ACC112 (cell line): Measurements from ENCODE around the gene PAK4.

Experiments
- H2AFZ ChIP-seq: fragments of 200-600 bp; sonication (generic); one replicate; pipeline ENCODE4 v1.6.0; 2017; ENCODE audit warnings: antibody characterized with exemption, low read length; ENCODE audit not compliant: unreplicated experiment
- H3K27ac ChIP-seq: fragments of 200-600 bp; sonication (generic); 2 replicates; pipeline ENCODE4 v1.5.1; 2014; ENCODE audit warnings: low read depth, mild to moderate bottlenecking, antibody characterized with exemption, low read length, moderate library complexity
- H3K27me3 ChIP-seq: fragments of 200-600 bp; sonication (generic); 2 replicates; pipeline ENCODE4 v1.6.1; 2014; ENCODE audit warnings: mild to moderate bottlenecking, antibody characterized with exemption, low read length, moderate library complexity, mixed read lengths; ENCODE audit not compliant: insufficient read depth
- H3K36me3 ChIP-seq: fragments of 200-600 bp; sonication (generic); 2 replicates; pipeline ENCODE4 v1.6.1; 2016; ENCODE audit warnings: mild to moderate bottlenecking, antibody characterized with exemption, low read length, moderate library complexity, mixed read lengths; ENCODE audit not compliant: insufficient read depth
- H3K4me1 ChIP-seq: fragments of 200-600 bp; sonication (generic); one replicate; pipeline ENCODE4 v1.6.1; 2016; ENCODE audit warnings: low read length, mixed read lengths; ENCODE audit not compliant: insufficient read depth, unreplicated experiment, control insufficient read depth
- H3K4me3 ChIP-seq: fragments of 200-600 bp; sonication (generic); 2 replicates; pipeline ENCODE4 v1.5.1; 2014; ENCODE audit warnings: mild to moderate bottlenecking, low read depth, low read length
- H3K79me2 ChIP-seq: fragments of 200-600 bp; sonication (generic); one replicate; pipeline ENCODE4 v1.6.0; 2016; ENCODE audit warnings: low read length; ENCODE audit not compliant: control insufficient read depth, unreplicated experiment, insufficient read depth

The PAK4 gene

GRCh38 chr19:39200066-39200802, 74.6 kb downstream of the PAK4 start:
- no peaks in the 10 kb centered on the region for H3K36me3 ChIP-seq
- peaks cover 4% of the 10 kb centered on the region for H3K4me1 ChIP-seq
- no peak overlapping the region for H3K4me3 ChIP-seq
- H2AFZ ChIP-seq = no peak overlapping the region
- no peak overlapping the region for H3K27ac ChIP-seq
- peaks cover 50% of the 10 kb centered on the region for H3K27me3 ChIP-seq
- H3K79me2 ChIP-seq = no peaks in the 10 kb centered on the region

DNA sequence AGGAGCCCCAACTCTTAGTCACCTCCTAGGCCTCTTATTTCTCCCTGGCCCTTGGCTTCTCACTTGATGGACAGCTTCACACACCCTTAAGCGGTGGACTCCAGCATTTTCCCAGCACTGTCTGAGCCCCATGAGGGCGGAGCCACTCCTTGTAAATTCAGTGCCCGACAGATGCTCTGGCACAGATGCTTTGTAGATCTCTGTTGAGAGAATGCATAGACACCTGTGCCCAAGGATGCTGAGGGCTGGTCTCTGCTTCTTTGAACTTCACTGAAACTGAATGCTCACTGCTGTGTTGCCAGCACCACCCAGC, 75.2 kb downstream of the PAK4 start:
- Histone ChIP-seq H3K4me1 (peaks cover 4% of the 10 kb centered on the region), H3K27ac (no peak overlapping the region), H3K79me2 (no peaks in the 10 kb centered on the region), H3K4me3 (no peak overlapping the region), H2AFZ (no peak overlapping the region), H3K36me3 (no peaks in the 10 kb centered on the region), H3K27me3 (peaks cover 46% of the 10 kb centered on the region)

GRCh38 chr19:39202998-39203355, 77.4 kb downstream of the PAK4 start:
- Histone ChIP-seq H2AFZ (no peak overlapping the region), H3K27ac (no peak overlapping the region), H3K79me2 (no peaks in the 10 kb centered on the region), H3K4me3 (no peak overlapping the region), H3K27me3 (peaks cover 26% of the 10 kb centered on the region), H3K36me3 (no peaks in the 10 kb centered on the region), H3K4me1 (peaks cover 2% of the 10 kb centered on the region)

- Histone ChIP-seq H3K27ac (no peak within 1 kb of the TSS), H3K36me3 (no peaks in the 10 kb centered on the region), H3K27me3 (peaks cover 24% of the 10 kb centered on the region), H2AFZ (no peak within 1 kb of the TSS), H3K4me1 (no peaks in the 10 kb centered on the region), H3K79me2 (no peaks in the 10 kb centered on the region), H3K4me3 (no peak within 1 kb of the TSS)
These were observed 78.1 kb downstream of the PAK4 start, which contains the start of gene SYCN for GRCh38 chr19:39203372-39204341. TSS of gene SYCN (minus strand) at chr19:39204263. CDS start at chr19:39204254, 9 bp downstream.

DNA sequence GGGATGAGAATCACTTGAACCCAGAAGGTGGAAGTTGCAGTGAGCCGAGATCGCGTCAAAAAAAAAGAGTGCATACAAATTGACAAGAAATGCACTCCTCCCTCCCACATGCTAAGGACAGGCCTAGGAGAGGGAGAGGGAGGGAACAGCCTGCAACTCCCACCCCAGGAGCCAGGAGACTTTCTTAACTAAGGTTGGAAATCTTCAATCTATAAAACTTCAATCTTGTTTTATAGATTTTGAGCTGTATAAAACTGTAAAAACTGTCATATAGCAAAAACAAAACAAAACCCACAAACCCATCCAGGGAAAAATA, 79.8 kb downstream of the PAK4 start:
- Histone ChIP-seq H3K27me3 (peaks cover 24% of the 10 kb centered on the region), H2AFZ (no peak overlapping the region), H3K27ac (no peak overlapping the region), H3K79me2 (no peaks in the 10 kb centered on the region), H3K36me3 (no peaks in the 10 kb centered on the region), H3K4me3 (no peak overlapping the region), H3K4me1 (no peaks in the 10 kb centered on the region)

DNA sequence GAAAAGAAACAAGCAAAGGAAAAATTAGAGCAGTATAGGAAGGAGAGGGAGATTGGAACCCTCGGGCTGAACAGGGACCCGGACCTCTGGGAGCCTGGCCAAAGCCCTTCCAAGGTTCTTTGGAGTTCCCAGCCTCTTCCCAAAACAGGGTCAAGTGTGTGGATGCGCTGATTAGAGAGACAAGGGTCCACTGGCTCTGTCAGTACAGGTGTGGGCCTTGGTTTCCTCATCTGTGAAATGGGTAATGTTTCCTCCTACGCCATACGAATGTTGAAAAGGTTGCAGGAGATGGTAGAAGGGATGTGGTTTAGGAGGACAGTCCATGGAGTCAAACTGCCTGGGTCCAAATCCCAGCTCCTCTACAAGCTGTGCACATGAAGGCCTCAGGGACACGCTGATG, 80.5 kb downstream of the PAK4 start:
- Histone ChIP-seq H3K79me2 (no peaks in the 10 kb centered on the region), H3K4me1 (no peaks in the 10 kb centered on the region), H3K27me3 (peaks cover 24% of the 10 kb centered on the region), H3K4me3 (no peak overlapping the region), H3K36me3 (no peaks in the 10 kb centered on the region), H2AFZ (no peak overlapping the region), H3K27ac (no peak overlapping the region)

- no peaks in the 10 kb centered on the region for H3K36me3 ChIP-seq
- H2AFZ ChIP-seq = no peak overlapping the region
- H3K27me3 ChIP-seq = peaks cover 24% of the 10 kb centered on the region
- H3K4me1 ChIP-seq = no peaks in the 10 kb centered on the region
- H3K27ac ChIP-seq = no peak overlapping the region
- no peak overlapping the region for H3K4me3 ChIP-seq
- H3K79me2 ChIP-seq = no peaks in the 10 kb centered on the region
These were observed 81.8 kb downstream of the PAK4 start for GRCh38 chr19:39207293-39207836.

DNA sequence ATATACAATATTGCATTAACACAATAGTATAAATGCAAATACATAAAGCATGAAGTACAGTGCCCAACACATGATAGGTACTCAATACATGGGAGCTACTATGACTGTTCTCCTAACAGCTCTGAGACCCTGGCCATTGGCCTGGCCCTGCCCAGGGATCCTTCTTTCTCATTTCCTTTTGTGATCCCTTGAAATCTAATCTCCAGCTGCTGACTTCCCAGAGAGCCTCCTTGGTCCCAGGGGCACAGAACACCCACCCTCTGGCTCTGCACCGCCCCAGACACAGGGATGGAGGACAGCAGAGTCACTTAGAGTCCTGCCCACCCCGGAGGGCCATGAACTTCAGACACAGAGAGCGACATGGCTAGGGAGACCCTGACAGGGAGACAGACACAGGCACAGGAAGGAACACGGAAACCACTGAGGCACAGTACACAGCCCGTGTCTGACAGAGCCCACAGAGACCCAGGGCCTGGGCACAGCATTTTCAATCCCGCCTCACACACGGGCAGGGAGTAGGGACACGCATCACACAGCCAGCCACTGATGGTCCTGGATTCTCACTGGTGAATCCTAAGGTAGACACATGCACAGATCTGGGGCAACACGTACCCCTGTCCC, 82.7 kb downstream of the PAK4 start:
- Histone ChIP-seq H2AFZ (no peak overlapping the region), H3K4me1 (no peaks in the 10 kb centered on the region)

DNA sequence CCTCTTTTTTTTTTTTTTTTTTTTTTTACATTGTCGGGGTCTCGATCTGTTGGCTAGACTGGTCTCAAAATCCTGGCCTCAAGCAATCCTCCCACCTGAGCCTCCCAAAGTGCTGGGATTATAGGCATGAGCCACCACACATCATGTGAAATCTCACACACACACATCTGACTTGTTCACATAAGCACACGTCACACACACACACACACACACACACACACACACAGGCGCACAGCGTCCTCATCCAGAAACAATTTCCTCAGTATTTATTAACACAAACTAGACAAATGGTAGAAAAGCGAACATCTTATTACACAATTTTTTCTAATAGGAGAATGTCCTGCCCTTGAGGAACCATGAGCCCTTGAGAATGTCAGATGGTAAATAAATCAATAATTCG, 83.6 kb downstream of the PAK4 start:
- Histone ChIP-seq H3K4me1 (no peaks in the 10 kb centered on the region), H3K36me3 (no peaks in the 10 kb centered on the region), H3K4me3 (no peak overlapping the region), H3K27ac (no peak overlapping the region), H3K27me3 (peaks cover 7% of the 10 kb centered on the region), H2AFZ (no peak overlapping the region), H3K79me2 (no peaks in the 10 kb centered on the region)

More for the DNA sequence above, 82.7 kb downstream of the PAK4 start:
- Histone ChIP-seq H3K27ac (no peak overlapping the region), H3K4me3 (no peak overlapping the region), H3K27me3 (peaks cover 16% of the 10 kb centered on the region), H3K36me3 (no peaks in the 10 kb centered on the region), H3K79me2 (no peaks in the 10 kb centered on the region)

- Histone ChIP-seq H3K4me3 (no peak overlapping the region), H3K27me3 (peaks cover 4% of the 10 kb centered on the region; the same call in 1 of the 2 replicates), H3K36me3 (no peaks in the 10 kb centered on the region), H3K27ac (no peak overlapping the region), H3K4me1 (no peaks in the 10 kb centered on the region), H2AFZ (no peak overlapping the region), H3K79me2 (no peaks in the 10 kb centered on the region)
These were observed 86.3 kb downstream of the PAK4 start for GRCh38 chr19:39211731-39212374.
